ENCODE results near the gene AKAP7.
A peak's percentile ranks its signal among the peaks of the same experiment; 100 is the strongest.
"Not testable (repeated sequence)": the region's sequence is repeated elsewhere in the genome, so short reads cannot be mapped to it uniquely, and the experiment has no call there.

Gene AKAP7

GRCh38 chr6:131257104-131257503 is 121.8 kb downstream of the AKAP7 start:
- no peak for DNase-seq

GRCh38 chr6:131258010-131258652 is 122.9 kb downstream of the AKAP7 start:
- no peak for DNase-seq

GRCh38 chr6:131258816-131259476 is 123.7 kb downstream of the AKAP7 start:
- no peak for DNase-seq

- not testable (repeated sequence) for DNase-seq
Observed at GRCh38 chr6:131260960-131261359, 125.7 kb downstream of the AKAP7 start.

GRCh38 chr6:131262060-131262459 is 126.8 kb downstream of the AKAP7 start:
- DNase-seq = no peak

GRCh38 chr6:131265939-131266338 is 130.7 kb downstream of the AKAP7 start:
- no peak for DNase-seq

GRCh38 chr6:131268303-131268702 is 133.0 kb downstream of the AKAP7 start:
- no peak for DNase-seq

- no peak for DNase-seq
Observed at GRCh38 chr6:131269565-131270391, 134.5 kb downstream of the AKAP7 start.

GRCh38 chr6:131270534-131270933 is 135.3 kb downstream of the AKAP7 start:
- DNase-seq = no peak

- no peak for DNase-seq
Observed at GRCh38 chr6:131275273-131275672, 140.0 kb downstream of the AKAP7 start.

- DNase-seq = no peak
Observed at GRCh38 chr6:131277591-131277990, 142.3 kb downstream of the AKAP7 start.

GRCh38 chr6:131281471-131282270 is 146.4 kb downstream of the AKAP7 start:
- peak; percentile 50 for DNase-seq

GRCh38 chr6:131282365-131282764 is 147.1 kb downstream of the AKAP7 start:
- no peak for DNase-seq

GRCh38 chr6:131283466-131284175 is 148.4 kb downstream of the AKAP7 start:
- DNase-seq = no peak

GRCh38 chr6:131285548-131285947 is 150.3 kb downstream of the AKAP7 start:
- DNase-seq = no peak

GRCh38 chr6:131286469-131287040 is 151.3 kb downstream of the AKAP7 start:
- DNase-seq = no peak

- DNase-seq = no peak
Observed at GRCh38 chr6:131288214-131288613, 152.9 kb downstream of the AKAP7 start.

- no peak for DNase-seq
Observed at GRCh38 chr6:131290955-131291354, 155.7 kb downstream of the AKAP7 start.

- no peak for DNase-seq
Observed at GRCh38 chr6:131292145-131292938, 157.1 kb downstream of the AKAP7 start.

GRCh38 chr6:131293472-131293911 is 158.2 kb downstream of the AKAP7 start:
- no peak for DNase-seq

- DNase-seq = no peak
Observed at GRCh38 chr6:131295081-131295480, 159.8 kb downstream of the AKAP7 start.

Data from activated CD4-positive, alpha-beta T cell treated with anti-CD3 and anti-CD28 coated beads for 4 hours (primary cell).